GM18867 (cell line): ENCODE data around the gene CRABP2.

Source experiments
- ATAC-seq: cut with Tn5 transposase; IDR thresholded peaks from one replicate; pipeline ENCODE4 v1.9.1; 2021; ENCODE audit warnings: mild to moderate bottlenecking, moderate library complexity; ENCODE audit not compliant: unreplicated experiment

CRABP2 gene

DNA sequence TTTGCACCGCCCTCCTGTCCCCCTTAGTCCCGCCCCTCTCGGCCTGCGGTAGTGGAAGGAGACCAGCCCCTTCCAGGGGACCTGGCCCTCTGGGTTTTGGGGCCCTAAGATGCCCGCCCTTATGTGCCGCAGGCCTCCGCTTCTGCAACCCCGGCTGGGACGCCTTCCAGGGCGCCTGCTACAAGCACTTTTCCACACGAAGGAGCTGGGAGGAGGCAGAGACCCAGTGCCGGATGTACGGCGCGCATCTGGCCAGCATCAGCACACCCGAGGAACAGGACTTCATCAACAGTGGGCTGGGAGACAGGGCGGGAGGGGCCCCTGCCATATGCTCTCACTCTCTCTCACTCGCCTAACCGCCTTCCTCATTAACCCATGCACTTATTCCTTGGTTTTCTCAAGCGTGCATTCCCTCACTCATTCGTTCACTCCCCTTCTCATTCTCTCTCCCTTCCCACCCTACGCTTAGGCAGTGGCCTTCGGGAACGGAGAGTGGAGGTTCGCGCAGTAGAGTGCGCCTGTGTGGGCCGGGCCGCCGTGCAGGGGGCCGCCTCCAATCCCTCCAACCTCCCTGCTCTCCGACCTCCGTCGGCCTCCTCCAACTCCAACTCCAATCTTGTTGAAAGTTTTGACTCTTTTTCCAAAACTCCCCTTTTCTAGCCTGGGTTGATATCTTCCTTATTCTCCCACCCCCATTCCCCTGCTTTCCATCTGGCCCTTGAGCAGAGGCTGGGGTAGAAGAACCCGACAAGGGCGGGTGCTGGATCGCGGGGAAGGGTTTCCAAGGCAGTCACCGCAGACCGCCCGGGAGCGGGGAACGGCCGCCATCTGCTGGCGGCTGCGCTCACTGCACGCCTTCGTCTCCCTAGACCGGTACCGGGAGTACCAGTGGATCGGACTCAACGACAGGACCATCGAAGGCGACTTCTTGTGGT, 48.3 kb downstream of the CRABP2 start:
- ATAC-seq, result no peak

DNA sequence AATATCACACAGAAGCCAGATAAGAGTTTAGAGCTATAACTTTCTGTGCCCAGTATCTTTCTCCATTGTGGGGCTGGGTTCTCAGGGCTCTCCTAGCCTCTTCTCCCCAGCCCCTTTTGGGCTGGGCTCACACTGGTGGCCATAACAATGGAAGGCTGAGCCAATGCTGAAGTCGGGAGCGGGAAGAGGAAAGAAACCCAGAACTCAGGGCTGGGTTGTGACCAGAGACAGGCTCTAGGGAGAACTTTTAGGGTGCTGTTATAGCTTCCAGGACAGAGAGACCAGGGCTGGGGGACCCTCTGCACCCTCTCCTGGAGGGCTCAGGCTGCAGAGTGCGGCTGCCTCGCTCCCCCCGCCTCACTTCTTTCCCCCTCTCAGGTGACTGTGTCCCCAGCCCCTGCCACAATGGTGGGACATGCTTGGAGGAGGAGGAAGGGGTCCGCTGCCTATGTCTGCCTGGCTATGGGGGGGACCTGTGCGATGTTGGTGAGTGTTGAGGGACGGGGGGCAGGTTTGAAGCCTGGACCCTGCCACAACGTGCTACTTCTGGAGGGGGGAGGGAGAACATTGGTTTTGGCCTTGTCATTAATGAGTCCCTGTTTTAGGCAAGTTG, 49.4 kb downstream of the CRABP2 start:
- ATAC-seq, result no peak

DNA sequence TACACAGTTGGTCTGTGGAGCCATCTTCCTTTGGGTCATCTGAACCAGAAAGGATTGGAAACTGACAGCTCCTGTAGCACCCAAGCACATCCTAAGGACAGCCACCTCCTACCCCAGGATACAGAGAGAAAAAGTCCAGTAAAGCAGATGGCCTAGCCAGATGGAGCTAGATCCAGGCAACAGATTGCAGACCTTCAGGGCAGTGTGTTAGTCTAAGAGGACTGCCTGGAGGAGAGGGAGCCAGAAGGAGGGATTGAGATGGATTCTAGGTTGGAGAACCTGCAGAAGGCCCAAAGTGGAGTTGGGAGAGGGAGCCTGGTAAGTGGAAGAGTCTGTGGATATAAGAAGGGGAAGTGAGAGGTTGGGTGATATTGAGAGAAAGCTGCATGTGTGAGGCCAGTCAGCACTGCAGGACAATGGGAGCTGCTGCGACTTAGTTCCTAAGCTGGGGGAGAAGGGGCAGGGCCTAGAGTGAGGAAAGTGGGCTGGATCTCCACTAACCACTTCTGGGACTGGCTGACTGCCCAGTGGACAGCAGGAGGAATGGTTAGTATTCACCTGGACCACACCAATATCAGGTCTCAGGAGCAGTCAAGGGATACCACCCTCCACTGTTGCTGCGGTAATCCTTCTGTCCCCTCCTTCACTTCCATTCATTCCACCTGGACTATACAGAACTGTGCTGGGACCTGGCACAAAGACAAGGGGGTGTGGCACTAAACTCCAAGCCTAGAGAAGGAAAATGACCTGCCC, 50.1 kb downstream of the CRABP2 start:
- ATAC-seq, result no peak

DNA sequence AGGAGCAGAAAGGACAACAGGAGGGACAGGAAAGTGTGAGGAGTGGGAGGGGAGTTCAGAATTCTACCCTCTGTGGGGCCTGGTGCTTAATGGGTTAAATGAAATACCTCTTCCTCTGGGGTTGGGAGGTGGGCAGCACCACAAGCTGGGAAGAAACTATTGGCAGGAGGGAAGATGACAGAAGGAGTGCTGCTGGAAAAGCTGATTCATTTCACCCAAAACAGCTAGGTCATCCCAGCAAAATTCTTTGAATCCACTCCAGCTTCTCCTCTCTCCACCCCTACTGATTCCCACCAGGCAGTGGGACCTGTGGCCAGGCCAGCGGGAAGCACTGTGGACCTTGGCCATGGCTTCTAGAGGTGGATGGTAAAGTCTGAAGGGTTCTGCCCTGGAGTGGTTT, 50.7 kb downstream of the CRABP2 start:
- ATAC-seq, result no peak

DNA sequence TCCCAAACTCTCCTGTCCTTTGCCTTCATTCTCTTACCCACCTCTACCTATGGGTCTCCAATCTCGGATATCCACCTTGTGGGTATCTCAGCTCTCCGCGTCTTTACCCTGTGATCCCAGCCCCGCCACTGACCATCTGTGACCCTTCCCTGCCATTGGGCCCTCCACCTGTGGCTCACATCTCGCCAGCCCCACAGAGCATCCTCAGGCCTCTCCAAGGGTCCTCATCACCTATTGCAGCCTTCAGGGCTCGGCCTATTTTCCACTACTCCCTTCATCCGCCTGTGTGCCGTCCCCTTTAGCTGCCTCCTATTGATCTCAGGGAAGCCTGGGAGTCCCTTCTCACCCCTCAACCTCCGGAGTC, 52.4 kb downstream of the CRABP2 start:
- ATAC-seq, result no peak

DNA sequence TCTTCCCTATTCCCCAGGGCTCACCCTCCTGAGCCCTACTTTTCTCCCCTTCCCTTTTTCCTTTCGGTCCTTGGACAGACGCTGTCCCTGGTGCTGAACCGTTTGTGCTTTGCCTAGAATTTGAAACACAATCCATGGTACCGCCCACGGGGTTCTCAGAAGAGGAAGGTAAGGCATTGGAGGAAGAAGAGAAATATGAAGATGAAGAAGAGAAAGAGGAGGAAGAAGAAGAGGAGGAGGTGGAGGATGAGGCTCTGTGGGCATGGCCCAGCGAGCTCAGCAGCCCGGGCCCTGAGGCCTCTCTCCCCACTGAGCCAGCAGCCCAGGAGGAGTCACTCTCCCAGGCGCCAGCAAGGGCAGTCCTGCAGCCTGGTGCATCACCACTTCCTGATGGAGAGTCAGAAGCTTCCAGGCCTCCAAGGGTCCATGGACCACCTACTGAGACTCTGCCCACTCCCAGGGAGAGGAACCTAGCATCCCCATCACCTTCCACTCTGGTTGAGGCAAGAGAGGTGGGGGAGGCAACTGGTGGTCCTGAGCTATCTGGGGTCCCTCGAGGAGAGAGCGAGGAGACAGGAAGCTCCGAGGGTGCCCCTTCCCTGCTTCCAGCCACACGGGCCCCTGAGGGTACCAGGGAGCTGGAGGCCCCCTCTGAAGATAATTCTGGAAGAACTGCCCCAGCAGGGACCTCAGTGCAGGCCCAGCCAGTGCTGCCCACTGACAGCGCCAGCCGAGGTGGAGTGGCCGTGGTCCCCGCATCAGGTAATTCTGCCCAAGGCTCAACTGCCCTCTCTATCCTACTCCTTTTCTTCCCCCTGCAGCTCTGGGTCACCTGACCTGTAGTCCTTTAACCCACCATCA, 53.0 kb downstream of the CRABP2 start:
- no peak for ATAC-seq
